ENCODE data around the gene PHACTR1. TPM values are rescaled to one million over a fixed set of nuclear protein-coding genes. Genes with fewer than 3 reads are reported as not detected.
"Not testable (repeated sequence)": the region's sequence is repeated elsewhere in the genome, so short reads cannot be mapped to it uniquely, and the experiment has no call there.

PHACTR1 gene
- total RNA-seq, 1 donor from 2014 or later, result 3.9 TPM

DNA sequence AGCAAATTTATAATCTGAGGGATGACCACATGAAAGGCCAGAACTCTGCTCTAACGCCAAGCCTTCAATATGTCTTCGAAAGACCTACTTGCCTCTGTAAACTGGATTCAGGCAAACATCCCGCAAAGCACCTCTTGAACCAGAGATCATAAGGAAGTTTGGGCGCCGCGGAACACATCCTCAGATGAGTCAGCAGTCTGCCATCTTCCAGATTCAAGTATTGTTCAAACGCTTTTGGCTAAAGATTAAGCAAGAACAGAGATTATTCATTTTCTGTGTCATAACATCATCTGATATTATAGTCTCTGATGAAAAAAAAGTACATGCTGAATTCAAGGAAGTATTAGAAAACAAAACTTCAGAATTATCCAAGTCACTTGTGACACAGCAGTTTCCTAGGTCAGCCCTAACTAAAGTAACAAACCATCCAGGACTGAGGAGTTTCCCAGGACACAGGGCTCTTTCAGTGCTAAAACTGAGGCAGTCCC is 591.0 kb downstream of the PHACTR1 start:
- peak; percentile 77 for DNase-seq (ENCODE audit: low read depth)

DNA sequence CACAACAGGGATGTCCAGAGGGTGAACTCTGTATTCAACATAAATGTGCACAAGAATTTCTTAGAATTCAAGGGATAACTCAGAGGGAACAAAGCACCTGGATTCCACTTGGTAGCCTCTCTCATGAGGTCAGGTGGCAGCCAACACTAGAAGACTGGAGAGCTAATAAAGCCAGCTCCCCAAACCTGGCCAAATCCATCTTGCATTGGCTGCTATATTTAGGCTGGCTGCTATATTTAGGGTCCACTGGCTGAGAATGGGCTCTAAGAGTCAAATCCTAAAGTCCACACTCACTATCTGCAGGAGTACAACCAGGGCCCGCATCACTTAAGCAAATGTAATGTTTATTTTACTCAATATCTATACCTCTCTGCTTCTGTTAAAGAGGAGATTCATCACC is 591.8 kb downstream of the PHACTR1 start:
- DNase-seq (ENCODE audit: low read depth), result no peak

DNA sequence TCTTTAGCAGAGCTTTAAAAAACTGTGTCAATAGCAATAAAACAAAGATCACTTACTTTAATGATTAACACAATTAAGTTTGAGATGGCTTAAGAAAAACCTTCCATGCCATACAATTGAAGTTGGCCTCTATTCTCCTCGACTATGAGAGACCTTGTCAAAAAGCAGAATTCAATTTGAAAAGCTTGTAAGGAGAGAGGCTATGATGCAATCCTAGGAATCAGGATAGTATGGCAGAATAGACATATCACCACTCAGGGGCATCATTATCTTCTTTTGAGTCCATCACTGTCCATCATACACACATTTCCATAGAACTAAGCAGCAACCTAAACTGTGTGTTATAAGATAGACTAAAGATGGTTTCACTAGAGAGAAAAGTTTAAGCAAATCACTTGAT is 594.6 kb downstream of the PHACTR1 start:
- DNase-seq (ENCODE audit: low read depth), result peak; percentile 54

DNA sequence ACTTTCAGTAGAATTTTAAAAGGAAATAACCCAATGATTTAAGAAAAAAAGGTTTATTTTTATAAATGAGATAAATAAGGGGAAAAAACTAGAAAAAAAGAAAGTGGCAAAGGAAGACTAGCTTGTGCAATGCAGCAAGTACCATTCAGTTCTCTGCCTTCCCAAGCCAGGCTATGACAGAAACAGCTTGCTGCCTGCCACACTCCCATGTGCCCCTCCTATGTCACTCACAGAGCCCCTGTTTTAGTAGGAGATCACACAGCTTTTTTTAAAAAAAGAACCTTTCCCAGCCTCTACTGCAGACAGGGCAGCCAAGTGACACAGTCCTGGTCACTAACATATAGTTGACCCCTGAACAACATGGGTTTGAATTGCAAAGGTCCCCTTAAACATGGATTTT is 598.2 kb downstream of the PHACTR1 start:
- DNase-seq (ENCODE audit: low read depth), result no peak

DNA sequence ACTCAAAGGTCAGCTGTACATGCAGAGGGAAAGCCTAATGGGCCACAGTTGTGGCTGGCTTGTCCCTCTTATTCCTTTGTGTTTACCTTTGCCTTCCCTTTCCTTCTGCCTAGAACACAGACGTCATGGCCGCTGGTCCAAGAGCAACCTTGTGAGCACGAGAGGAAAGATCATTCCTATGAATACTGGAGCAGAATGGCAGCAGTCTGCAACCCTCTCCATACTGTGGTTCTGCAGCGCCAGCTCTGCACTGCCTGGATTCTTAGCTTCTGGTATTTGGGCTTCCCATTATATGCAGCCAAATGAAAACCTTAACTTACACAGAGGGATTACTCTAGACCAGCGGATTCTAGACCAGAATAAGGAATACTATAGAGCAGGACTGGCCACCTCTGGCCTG is 599.3 kb downstream of the PHACTR1 start:
- DNase-seq (ENCODE audit: low read depth), result no peak

DNA sequence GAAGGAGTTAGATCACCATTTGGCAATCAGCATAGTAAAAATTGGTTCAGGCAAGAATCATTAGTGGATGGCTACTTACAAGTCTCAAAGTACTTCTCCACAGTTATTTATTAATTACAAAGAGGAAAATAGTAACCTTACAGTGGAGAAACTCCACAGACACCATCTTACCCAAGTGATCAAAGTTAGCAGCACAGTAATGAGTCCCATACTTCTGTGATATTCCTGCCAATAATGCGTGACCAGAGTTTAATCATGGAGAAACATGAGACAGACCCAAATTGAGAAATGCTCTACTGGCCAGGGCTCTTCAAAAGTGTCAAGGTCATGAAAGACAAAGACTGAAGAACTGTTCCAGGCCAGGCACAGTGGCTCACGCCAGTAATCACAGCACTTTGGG is 602.3 kb downstream of the PHACTR1 start:
- peak; percentile 84 for DNase-seq (ENCODE audit: low read depth)

DNA sequence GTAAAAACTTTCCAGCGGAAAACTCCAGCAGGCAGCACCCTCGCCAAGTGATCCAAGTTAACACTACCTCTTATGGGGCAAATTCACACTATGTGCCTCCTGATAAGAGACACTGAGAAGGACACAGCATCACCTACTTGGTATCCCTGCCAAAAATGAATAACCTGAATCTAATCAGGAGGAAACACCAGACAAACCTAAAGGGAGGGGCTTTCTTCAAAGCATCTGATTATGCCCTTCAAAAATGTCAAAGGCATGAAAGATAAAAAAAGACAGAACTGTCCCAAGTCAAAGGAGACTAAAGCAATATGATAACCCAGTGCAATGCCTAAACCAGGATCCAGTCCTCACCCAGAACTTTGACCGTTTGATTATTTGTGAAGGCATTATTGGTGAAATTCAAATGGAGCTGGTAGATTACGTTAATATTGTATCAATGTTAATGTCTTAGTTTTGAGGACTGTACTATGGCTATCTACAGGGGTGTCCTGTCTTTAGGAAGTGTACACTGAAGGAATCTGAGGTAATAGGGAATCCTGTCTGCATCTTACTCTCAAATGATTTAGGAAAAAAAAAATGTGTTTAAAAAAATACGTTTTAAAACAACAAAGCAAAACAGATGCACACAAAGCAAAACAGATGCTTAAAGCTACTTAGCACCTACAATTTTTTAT is 603.5 kb downstream of the PHACTR1 start:
- DNase-seq (ENCODE audit: low read depth), result no peak

DNA sequence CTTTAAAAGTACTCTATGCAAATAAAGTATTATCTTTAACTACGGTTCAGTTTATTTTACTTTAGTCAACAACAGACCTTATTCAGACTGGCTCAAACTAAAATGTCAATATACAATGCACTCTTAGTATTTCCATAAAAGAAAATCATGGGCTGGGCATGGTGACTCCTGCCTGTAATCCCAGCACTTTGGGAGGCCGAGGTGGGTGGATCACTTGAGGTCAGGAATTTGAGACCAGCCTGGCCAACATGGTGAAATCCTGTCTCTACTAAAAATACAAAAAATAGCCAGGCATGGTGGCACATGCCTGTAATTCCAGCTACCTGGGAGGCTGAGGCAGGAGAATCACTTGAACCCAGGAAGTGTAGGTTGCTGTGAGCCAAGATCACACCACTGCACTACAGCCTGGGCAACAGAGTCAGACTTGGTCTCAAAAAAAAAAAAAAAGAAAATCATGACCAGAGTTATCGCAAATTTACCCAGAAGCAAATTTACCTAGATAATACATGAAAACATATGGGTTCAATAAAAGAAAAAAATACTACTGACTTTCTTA is 609.5 kb downstream of the PHACTR1 start:
- DNase-seq (ENCODE audit: low read depth), result not testable (repeated sequence)

DNA sequence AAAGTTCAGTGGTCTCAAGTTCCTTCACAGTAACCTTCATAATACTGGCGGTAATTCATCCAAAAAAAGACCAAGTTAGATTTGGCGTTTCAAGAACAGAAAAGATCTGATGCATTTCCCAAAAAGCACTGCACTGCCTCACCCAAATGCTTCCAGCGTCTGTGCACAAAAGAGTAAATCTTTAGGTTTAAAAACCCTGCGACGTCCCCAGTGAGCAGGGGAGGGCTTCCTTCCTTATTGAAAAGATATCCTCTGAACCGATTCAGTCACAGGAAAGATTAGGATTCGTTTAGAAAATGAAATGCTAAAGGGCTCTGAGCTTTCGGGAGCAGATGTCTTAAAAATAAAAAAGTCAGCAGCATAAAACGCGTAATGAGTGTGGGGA is 611.1 kb downstream of the PHACTR1 start:
- DNase-seq (ENCODE audit: low read depth), result no peak

DNA sequence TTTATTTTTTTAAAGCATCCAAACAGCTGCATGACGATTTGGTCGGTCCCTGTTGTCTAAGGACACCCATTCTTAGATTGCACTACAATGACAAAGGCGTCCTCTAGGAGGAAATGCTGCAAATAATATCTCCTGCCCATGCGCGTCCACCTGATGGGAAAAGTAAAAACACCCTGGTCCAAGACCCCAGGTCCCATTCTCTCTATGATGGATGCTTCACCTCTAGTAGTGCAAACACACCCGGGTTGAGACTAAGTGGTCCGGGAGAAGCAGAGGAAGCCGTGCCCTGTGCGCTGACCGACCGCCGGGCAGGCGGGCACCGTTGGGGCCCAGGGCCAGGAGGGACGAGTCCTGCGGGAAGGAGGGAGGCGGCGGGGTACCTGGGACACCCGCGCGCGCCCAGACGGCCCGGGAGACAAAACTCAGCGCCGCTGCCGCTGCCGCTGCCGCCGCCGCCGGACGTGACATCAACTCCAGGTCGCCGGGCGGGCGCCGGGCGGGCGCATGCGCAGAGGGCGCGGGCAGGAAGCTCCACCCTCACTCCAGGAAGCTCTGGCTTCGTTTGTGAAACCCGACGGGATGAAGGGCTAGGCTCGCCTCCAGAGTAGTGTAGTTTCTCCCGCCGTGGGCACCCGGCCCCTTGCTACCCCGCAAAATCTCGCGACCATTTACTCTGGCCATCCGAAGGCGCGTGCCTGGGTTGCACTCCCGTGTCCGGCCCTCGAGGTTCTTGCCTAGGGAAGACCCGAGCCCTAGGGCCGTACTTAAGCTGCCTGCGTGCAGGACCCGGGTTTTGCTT is 611.7 kb downstream of the PHACTR1 start, which contains the start of gene TBC1D7:
Gene TBC1D7 (minus strand): TSS at position 462 of the 799 bp plus-strand sequence. CDS start 1,639 bp downstream, outside the sequence.
- peak; percentile 73 for DNase-seq (ENCODE audit: low read depth)

DNA sequence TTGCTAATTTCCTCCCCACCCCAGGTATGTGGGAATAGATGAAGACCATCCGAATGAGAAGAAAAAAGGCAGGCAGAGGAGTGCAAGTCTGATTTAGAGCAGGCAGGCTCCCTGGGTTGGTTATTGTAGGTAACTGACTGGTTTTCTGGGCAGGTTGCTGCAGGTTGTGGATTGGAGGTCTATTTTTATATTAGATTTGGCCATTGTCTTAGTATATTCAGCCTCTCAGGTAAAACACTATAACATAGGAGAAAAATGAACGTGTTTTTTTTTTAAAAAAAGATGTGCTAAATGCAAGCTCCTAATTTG is 612.3 kb downstream of the PHACTR1 start:
- no peak for DNase-seq (ENCODE audit: low read depth)

DNA sequence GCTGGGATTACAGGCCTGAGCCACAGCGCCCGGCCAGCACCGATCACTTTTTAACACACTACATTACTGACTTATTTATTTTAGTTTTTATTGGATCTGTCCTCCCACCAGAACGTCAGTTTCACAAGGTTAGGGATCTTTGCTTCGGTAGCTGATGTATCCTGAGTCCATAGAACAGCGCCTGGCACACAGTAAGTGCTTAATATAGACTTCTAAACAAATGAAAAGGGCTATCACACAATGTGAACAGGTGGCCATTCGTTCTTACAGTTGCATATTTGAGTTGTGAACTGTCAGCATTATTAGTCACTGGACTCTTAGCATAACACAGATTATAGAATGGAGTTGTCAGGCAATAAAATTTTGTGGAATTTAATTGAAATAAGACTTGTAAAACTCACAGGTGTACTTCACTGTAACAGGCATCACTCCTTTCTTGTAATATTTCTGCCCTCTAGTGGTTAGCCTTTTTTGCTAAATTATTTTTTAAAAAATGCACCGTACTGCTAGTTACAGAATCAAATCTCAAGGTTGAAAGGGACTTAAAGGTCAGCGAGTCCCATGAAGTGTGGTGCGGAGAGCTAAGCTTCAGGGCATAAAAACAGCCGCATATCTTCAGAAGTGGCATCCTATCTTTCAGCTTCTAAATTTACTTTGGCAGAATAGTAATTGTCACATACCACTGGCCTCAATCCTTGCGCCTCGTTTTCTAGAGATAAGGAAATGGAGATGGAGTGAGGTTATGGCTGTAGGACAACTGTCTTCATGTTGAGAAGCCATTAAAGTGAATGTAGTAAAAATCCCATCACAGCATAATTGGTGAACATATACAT is 615.2 kb downstream of the PHACTR1 start:
- DNase-seq (ENCODE audit: low read depth), result peak; percentile 56

DNA sequence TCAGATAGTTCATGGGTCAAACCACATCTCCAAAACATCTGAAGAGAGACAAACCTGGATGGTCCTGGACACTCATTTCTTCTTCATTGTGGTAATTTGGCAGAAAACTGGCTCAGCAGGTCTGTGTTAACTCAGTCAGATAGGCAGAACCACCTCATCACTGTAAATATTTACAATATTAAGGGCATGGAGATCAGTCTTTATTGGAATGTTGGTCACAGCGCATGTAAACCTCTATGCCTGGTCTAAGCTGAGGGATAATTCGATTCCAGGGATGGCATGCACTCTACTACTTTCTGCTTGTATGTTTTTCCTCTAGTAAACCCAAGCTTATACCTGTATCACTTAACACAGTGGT is 615.8 kb downstream of the PHACTR1 start:
- no peak for DNase-seq (ENCODE audit: low read depth)

DNA sequence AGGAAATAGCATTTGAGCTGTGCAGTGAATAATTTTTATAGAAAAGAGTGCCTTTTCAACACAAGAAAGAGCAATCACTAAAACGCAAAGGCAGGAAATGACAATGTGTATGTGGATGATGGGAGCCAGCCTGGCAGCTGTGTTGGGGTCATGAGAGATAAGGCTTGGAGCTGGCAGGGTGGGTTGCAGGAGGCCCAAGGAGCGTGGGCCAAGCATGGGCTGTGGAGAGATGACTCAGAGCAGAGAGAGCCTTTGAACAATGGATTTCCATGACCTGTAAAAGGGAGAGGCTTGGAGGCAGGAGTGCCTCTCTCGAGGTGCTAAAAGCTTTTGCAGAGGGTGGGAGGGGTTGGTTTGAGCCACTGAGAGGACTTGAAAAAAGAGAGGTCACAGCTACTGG is 618.4 kb downstream of the PHACTR1 start:
- peak; percentile 33 for DNase-seq (ENCODE audit: low read depth)

DNA sequence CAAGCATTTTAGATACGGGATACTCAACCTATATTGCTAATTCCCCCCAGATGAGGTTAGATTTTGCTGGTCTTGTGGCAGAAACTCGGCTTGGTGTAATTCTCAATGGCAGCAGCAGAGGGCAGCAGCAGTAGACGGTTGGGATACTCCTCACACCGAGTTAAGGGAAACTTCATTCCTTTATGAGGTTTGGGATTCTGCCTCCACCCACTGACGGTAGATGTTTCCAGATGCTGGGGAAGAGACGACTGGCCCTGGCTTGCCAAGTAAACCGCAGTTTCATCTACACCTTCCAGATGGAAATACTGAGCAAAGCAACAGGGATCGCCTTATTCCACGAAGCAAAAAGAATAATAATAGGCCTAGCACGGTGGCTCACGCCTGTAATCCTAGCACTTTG is 620.0 kb downstream of the PHACTR1 start:
- DNase-seq (ENCODE audit: low read depth), result peak; percentile 71

DNA sequence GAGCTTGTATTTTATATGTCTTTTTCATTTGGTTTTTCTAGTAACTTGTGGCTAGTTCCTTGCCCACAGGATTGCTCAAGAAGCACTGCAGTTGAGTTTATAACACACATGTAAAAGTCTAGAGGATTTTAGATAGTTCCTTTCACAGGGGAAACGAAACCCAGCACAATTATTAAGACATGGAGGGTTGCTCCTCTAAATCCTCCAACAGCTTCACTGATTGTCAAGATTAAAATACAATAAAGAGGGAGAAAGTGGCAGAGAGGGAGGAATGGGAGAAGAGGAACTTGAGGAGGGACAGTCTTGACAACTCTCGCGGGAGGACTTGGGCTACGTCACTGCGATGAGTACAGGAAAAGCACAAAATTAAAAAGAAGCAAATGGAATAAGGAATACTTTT is 621.5 kb downstream of the PHACTR1 start:
- DNase-seq (ENCODE audit: low read depth), result peak; percentile 27
